ENCODE measurements around the gene IKZF1. TPM values are rescaled to one million over a fixed set of nuclear protein-coding genes. Genes with fewer than 3 reads are reported as not detected.

The IKZF1 gene
- polyA plus RNA-seq, 1 experiment: not detected

GRCh38 chr7:50436133-50436806, 131.8 kb downstream of the IKZF1 start:
- Histone ChIP-seq H3K36me3 (ENCODE audit: control insufficient read depth, insufficient read depth, low read length) (peaks cover 2% of the 10 kb centered on the region; the same call in 1 of the 2 replicates), H3K4me3 (ENCODE audit: low read depth, low read length) (no peak overlapping the region), H3K27me3 (ENCODE audit: control insufficient read depth, insufficient read depth, low read length) (no peaks in the 10 kb centered on the region)
- ChIA-PET CTCF (interaction anchor here (0.8 to 2.0 kb wide), 2 partner anchors 9 to 31 kb away, joined by 3 to 5 read pairs; no protein-coding TSS in a partner anchor), POLR2A (no interaction called here)
- peak; percentile 21 for DNase-seq (ENCODE audit: low read depth)
- no peak for TF ChIP-seq CTCF (IDR thresholded peaks at IDR 0.05; ENCODE audit: insufficient read depth, low read depth, low read length)

DNA sequence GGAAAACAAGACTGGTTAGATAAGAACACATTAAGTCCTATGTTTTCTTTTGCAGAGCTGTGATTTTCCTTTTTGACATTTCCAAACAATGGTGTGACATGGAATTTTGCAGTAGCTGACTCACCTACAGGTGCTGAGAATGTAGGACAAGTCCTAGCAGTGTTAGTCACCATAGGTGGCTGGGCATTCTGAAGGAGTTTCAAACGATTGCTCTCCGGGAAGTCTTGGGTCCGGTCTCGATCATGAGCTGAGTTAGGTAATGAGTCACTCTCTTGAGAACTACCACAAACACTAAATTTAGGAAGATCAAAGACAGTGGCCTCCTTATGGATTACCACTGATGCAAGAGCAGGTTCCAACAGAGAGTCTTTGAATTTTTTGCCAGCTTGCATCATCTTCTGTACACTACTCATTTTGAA, 142.0 kb downstream of the IKZF1 start:
- Histone ChIP-seq H3K27me3 (ENCODE audit: control insufficient read depth, insufficient read depth, low read length) (no peaks in the 10 kb centered on the region), H3K4me3 (ENCODE audit: low read depth, low read length) (no peak overlapping the region), H3K36me3 (ENCODE audit: control insufficient read depth, insufficient read depth, low read length) (peaks cover 2% of the 10 kb centered on the region)
- DNase-seq (ENCODE audit: low read depth): no peak
- no peak for TF ChIP-seq CTCF (IDR thresholded peaks at IDR 0.05; ENCODE audit: insufficient read depth, low read depth, low read length)
- CTCF ChIA-PET: interaction anchor here (2.0 kb wide), 1 partner anchor 28 kb away, joined by 8 read pairs; no protein-coding TSS in a partner anchor
- POLR2A ChIA-PET: no interaction called here

DNA sequence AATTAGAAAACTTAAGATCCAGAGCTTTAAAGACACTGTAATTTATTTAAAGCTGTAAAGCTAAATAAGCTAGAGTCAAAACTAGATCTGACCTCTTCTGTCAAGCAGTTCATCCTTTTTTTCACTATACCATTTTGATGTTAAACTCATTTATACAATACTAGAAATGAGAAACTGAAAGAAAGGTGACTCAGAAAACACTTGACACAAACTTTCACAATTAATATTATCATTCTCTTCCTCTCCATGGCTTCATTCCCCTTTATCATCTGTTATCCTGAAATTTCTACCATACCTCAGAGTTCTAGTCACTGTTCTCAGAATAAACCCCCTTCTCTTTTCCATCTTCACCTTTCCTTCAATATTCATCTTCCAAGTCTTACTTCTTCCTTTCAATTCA, 144.3 kb downstream of the IKZF1 start:
- POLR2A ChIA-PET: no interaction called here
- peaks cover 1% of the 10 kb centered on the region; the same call in 1 of the 2 replicates for H3K27me3 ChIP-seq (ENCODE audit: control insufficient read depth, insufficient read depth, low read length)
- H3K36me3 ChIP-seq (ENCODE audit: control insufficient read depth, insufficient read depth, low read length): peaks cover 2% of the 10 kb centered on the region
- H3K4me3 ChIP-seq (ENCODE audit: low read depth, low read length): no peak overlapping the region
- DNase-seq (ENCODE audit: low read depth): no peak
- CTCF ChIA-PET: interaction anchor here (1.4 kb wide), 1 partner anchor 19 kb away, joined by 4 read pairs; no protein-coding TSS in a partner anchor
- no peak for TF ChIP-seq CTCF (IDR thresholded peaks at IDR 0.05; ENCODE audit: insufficient read depth, low read depth, low read length)

DNA sequence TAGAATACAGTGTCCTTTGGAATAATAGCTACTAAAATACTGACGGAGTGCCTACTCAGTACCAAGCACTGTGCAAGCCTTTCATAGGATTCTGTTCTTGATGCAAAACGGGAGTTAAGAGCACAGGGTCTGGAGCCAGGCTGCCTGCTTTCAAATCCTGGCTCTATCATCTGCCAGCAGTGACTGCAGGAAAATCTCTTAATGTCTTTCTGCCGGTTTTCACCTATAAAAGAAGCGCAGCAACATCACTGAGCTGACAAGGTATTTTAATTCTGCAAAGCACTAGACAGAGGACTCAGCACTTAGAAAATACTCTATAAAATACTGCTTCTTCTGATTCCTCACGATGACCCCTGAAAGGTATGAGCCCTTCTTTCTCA, 145.0 kb downstream of the IKZF1 start:
- no peak for DNase-seq (ENCODE audit: low read depth)
- Histone ChIP-seq H3K36me3 (ENCODE audit: control insufficient read depth, insufficient read depth, low read length) (peaks cover 2% of the 10 kb centered on the region), H3K4me3 (ENCODE audit: low read depth, low read length) (peak overlapping the region; percentile 80), H3K27me3 (ENCODE audit: control insufficient read depth, insufficient read depth, low read length) (peaks cover 1% of the 10 kb centered on the region; the same call in 1 of the 2 replicates)
- CTCF ChIA-PET: no interaction called here
- no peak for TF ChIP-seq CTCF (IDR thresholded peaks at IDR 0.05; ENCODE audit: insufficient read depth, low read depth, low read length)
- POLR2A ChIA-PET: no interaction called here

GRCh38 chr7:50449881-50450589, 145.5 kb downstream of the IKZF1 start, which contains the start of gene FIGNL1:
TSS of gene FIGNL1 (minus strand) at chr7:50450350. CDS start at chr7:50447287, 3,063 bp downstream.
- Histone ChIP-seq H3K36me3 (ENCODE audit: control insufficient read depth, insufficient read depth, low read length) (peaks cover 2% of the 10 kb centered on the region), H3K4me3 (ENCODE audit: low read depth, low read length) (peak within 1 kb of the TSS; percentile 80), H3K27me3 (ENCODE audit: control insufficient read depth, insufficient read depth, low read length) (peaks cover 3% of the 10 kb centered on the region; the same call in 1 of the 2 replicates)
- CTCF ChIA-PET: no interaction called here
- DNase-seq (ENCODE audit: low read depth): no peak
- POLR2A ChIA-PET: no interaction called here
- no peak for TF ChIP-seq CTCF (IDR thresholded peaks at IDR 0.05; ENCODE audit: insufficient read depth, low read depth, low read length)
